ENCODE data around the gene SDC3. TPM values are rescaled to one million over a fixed set of nuclear protein-coding genes. Genes with fewer than 3 reads are reported as not detected.

SDC3 gene
- total and polyA plus RNA-seq, 2 of the 8 experiments (the other 6 are each of a cell fraction or from before 2014, with no cell fraction given), result 7.0 to 27.0 TPM

DNA sequence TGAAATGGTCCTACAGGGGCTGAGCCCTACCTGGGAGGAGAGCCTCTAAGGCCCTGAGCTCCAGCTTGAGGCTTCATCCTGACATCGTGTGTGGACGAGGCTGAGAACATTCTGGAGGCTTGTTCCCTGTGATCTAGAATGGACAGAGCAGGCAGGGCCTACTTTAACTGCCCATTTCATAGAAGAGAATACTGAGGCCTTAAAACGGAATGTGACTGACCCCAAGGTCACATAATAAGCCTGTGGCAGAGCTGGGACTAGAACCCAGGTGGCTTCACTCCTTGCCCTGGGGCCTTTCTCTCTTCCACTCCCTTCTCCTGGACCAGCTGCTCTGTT is 6.0 kb upstream of the SDC3 start:
- Histone ChIP-seq H2BK5ac (ENCODE audit: low read depth, low read length) (no peak overlapping the region), H2BK20ac (ENCODE audit: low read length) (no peak overlapping the region), H4K5ac (ENCODE audit: insufficient read length, low read depth, low read length) (no peak overlapping the region), H3K23ac (ENCODE audit: insufficient read length) (no peak overlapping the region), H3K23me2 (ENCODE audit: low read depth, low read length) (no peaks in the 10 kb centered on the region), H2BK15ac (ENCODE audit: low read length) (no peak overlapping the region), H3K79me1 (ENCODE audit: low read depth, low read length) (no peaks in the 10 kb centered on the region), H2BK120ac (replicated peaks; ENCODE audit: low read depth, low read length) (no peak overlapping the region), H3K18ac (ENCODE audit: extremely low read depth, low read length) (no peak overlapping the region), H4K20me1 (replicated peaks in 1 of 2; ENCODE audit: control insufficient read depth in 1 of 2, insufficient read depth in 2 of 2, low read length in 2 of 2) (no peaks in the 10 kb centered on the region), H3K4me2 (ENCODE audit: insufficient read depth in 1 of 2, low read depth in 2 of 2, low read length in 2 of 2) (no peak overlapping the region), H3K9me3 (ENCODE audit: insufficient read depth in 2 of 2, low read depth in 1 of 2, low read length in 1 of 2) (no peaks in the 10 kb centered on the region), H3K9ac (replicated peaks in 1 of 4; ENCODE audit: extremely low read depth in 1 of 4, low read depth in 3 of 4, low read length in 3 of 4) (no peak overlapping the region), H3K4me3 (ENCODE audit: extremely low read depth in 1 of 4, insufficient read depth in 2 of 4, low read depth in 3 of 4, low read length in 4 of 4) (no peak overlapping the region), H2BK12ac (ENCODE audit: low read depth, low read length) (no peak overlapping the region), H4K8ac (ENCODE audit: extremely low read depth, insufficient read depth, low read length) (no peak overlapping the region), H3K36me3 (ENCODE audit: control insufficient read depth in 2 of 4, insufficient read depth in 4 of 4, low read length in 3 of 4) (no peaks in the 10 kb centered on the region), H3K27ac (ENCODE audit: low read depth, low read length) (no peak overlapping the region), H3K4me1 (replicated peaks in 1 of 4; ENCODE audit: control insufficient read depth in 3 of 4, insufficient read depth in 4 of 4, low read length in 3 of 4) (peaks cover 0 to 8% (median 3%) of the 10 kb centered on the region in 4 experiments; a peak in 5 of 7 replicates), H3K79me2 (ENCODE audit: control insufficient read depth in 1 of 2, insufficient read depth in 2 of 2, low read length in 2 of 2) (no peaks in the 10 kb centered on the region), H3K4ac (replicated peaks; ENCODE audit: insufficient read length, low read depth, low read length) (no peak overlapping the region), H3K56ac (replicated peaks; ENCODE audit: insufficient read length, low read depth, low read length) (no peak overlapping the region), H3K27me3 (replicated peaks in 1 of 4; ENCODE audit: control insufficient read depth in 3 of 4, extremely low read depth in 1 of 4, insufficient read depth in 3 of 4, low read length in 3 of 4) (no peaks in the 10 kb centered on the region; a peak in 1 of 7 replicates), H2AK5ac (ENCODE audit: low read depth, low read length) (no peak overlapping the region), H4K91ac (replicated peaks; ENCODE audit: insufficient read length, low read length) (no peak overlapping the region), H2AFZ (ENCODE audit: low read length) (no peak overlapping the region), H3K14ac (ENCODE audit: insufficient read length) (no peak overlapping the region)
- POLR2A ChIA-PET (ENCODE audit: partially characterized antibody), result interaction anchor here (1.3 to 3.0 kb wide), 2 partner anchors 14 to 113 kb away, joined by 4 to 16 read pairs; no protein-coding TSS in a partner anchor
- no peak for FAIRE-seq
- CTCF ChIA-PET (ENCODE audit: partially characterized antibody), result interaction anchor here (1.2 to 27.2 kb wide), 8 partner anchors 9 to 195 kb away, joined by 5 to 1519 read pairs (median 7); partner anchors contain the start of gene MATN1
- no peak for DNase-seq (ENCODE audit: low read depth in 1 of 2, low spot score in 2 of 2)
- 90% methylated on average over 3 of the region's 3 CpGs; no CpG with 5 or more reads in 1 of the 2 experiments for WGBS, 2 experiments (ENCODE audit: extremely low coverage in 1 of 2, insufficient coverage in 1 of 2, insufficient read length in 1 of 2, insufficient replicate concordance in 2 of 2, low coverage in 1 of 2, low lambda C conversion rate in 2 of 2, missing lambda C conversion rate in 1 of 2)
- TF ChIP-seq POU5F1 (IDR thresholded peaks at IDR 0.05; ENCODE audit: low read depth, low read length) (no peak), NRF1 (IDR thresholded peaks at IDR 0.05; ENCODE audit: low read depth, low read length) (no peak), ZNF274 (IDR thresholded peaks at IDR 0.05; ENCODE audit: borderline replicate concordance, extremely low read depth, low read length) (no peak), NANOG (IDR thresholded peaks at IDR 0.05; ENCODE audit: insufficient read depth, low read depth, low read length, poor library complexity, severe bottlenecking) (no peak), CEBPB (IDR thresholded peaks at IDR 0.05; ENCODE audit: low read depth, low read length) (no peak), YY1 (IDR thresholded peaks at IDR 0.05; ENCODE audit: low read depth, low read length) (no peak)
- TF ChIP-seq, protein P1, sequence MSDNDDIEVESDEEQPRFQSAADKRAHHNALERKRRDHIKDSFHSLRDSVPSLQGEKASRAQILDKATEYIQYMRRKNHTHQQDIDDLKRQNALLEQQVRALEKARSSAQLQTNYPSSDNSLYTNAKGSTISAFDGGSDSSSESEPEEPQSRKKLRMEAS (IDR thresholded peaks at IDR 0.05), result no peak
